HG03520 (cell line): ENCODE data around the gene KRR1.
A peak's percentile ranks its signal among the peaks of the same experiment; 100 is the strongest.
"Not testable (repeated sequence)": the region's sequence is repeated elsewhere in the genome, so short reads cannot be mapped to it uniquely, and the experiment has no call there.

Experiments used
- ATAC-seq: cut with Tn5 transposase; IDR thresholded peaks from one replicate; pipeline ENCODE4 v1.9.1; 2021; ENCODE audit warnings: mild to moderate bottlenecking, moderate library complexity; ENCODE audit not compliant: unreplicated experiment

KRR1 gene

DNA sequence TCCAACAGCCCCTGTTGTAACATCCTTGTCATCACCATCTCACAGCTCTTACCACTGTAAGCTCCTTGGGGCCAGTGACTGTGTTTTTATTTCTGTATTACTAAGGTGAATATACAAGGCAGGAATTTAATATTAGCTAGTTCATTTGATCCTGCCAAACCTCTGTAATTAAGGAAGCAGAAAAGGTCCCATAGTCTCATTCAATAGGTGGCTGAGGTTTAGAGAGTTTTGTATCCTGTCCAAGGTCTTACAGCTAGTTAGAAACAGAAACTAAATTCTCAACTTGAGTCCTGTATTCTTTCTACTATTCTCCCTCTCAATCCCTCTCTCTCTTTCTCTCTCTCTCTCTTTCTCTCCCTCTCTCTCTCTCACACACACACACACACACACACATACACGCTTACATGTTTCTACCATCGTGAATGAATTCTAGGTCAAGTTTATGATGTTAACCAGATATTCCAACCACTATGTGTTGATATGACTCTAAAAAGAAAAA lies 31.4 kb downstream of the KRR1 start:
- ATAC-seq: peak; percentile 31

- ATAC-seq: no peak
These were observed 33.2 kb downstream of the KRR1 start for GRCh38 chr12:75478116-75478794.

GRCh38 chr12:75477137-75477536 lies 34.3 kb downstream of the KRR1 start:
- no peak for ATAC-seq

GRCh38 chr12:75476071-75476470 lies 35.3 kb downstream of the KRR1 start:
- no peak for ATAC-seq

DNA sequence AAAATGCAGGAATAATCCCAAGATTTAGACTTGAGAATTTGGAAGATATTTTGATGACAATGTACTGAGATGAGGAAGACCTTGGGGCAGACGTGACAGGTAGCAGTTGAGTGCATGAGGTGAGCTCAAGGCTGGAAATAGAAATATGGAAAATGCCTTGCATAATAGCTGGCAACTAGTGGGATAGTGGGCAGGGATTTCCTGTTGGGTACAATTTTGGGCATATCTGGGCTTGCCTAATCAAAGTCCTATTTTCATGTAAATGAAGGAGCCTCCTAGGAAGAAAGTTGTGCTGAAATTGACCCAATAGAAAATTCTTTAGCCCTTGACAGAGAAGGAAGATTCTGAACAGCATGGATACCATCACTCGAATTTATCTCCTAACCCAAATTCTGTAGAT lies 37.3 kb downstream of the KRR1 start:
- ATAC-seq: no peak

- peak; percentile 51 for ATAC-seq
These were observed 39.2 kb downstream of the KRR1 start for GRCh38 chr12:75471902-75472890.

DNA sequence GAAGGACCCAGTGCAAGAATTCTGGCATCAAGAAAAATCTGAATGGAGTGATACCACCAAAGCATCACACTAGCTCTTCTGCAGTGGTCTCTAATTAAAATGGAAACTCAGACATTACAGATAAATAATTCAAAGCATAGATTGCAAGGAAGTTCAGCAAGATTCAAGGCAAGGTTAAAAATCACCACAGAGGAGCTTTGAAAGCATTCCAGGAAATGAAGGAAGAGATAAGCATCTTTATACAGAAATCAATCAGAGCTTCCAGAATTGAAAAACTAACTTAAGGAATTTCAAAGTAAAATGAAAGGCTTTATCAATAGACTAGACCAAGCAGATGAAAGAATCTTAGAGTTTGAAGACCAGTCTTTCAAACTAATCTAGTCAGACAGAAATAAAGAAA lies 51.2 kb downstream of the KRR1 start:
- ATAC-seq: no peak

DNA sequence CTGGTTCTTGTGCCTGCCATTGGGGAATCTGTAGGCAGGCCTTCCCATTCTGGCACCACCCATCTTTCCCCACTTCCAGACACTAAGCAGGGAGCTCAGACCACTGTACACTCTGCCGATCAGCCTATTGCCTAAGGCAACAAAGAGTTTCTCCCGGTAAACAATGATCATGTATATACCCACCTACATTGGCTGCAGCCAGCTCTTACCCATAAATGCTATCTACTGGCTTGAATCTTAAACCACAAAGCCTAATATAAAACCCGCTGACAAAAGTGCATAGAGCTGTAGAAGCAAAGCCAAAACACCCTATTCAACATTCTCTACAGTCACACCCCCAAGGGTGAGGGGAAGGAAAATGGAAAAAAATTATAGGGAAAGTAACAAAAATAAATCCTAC lies 51.7 kb downstream of the KRR1 start:
- ATAC-seq: no peak

DNA sequence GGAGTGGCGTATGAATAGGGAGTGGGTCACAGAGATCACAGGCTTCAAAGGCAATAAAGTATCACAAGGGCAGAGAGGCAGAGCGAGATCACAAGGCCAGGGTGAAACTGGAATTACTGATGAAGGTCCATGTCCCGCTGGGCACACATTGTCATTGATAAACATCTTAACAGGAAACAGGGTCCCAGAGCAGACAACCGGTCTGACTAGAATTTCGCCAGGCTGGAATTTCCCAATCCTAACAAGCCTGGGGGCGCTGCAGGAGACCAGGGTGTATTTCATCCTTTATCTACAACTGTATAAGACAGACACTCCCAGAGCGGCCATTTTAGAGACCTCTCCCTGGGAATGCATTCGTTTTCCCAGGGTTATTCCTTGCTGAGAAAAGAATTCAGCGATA lies 53.5 kb downstream of the KRR1 start:
- not testable (repeated sequence) for ATAC-seq

DNA sequence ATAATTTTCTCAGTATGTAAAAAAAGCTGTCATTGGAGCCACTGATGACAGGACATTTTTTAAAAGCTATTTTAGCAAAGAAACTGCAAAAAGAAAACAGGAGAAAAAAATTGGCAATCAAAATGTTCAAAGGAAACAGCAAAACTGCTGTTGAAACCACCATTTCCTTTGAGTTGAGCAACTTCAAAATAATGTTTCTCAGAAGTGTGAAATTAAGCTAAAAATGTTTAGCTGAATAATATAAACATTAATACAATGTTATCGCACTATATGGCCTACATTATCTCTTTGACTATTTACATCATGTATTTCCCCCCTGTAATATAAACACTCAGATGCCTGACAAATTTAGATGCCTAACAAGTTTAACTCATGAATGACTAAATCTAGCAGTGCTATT lies 54.2 kb downstream of the KRR1 start:
- ATAC-seq: no peak

- ATAC-seq: no peak
These were observed 55.6 kb downstream of the KRR1 start for GRCh38 chr12:75455839-75456238.

- no peak for ATAC-seq
These were observed 58.6 kb downstream of the KRR1 start for GRCh38 chr12:75452675-75453330.

- ATAC-seq: no peak
These were observed 63.6 kb downstream of the KRR1 start for GRCh38 chr12:75447691-75448393.

DNA sequence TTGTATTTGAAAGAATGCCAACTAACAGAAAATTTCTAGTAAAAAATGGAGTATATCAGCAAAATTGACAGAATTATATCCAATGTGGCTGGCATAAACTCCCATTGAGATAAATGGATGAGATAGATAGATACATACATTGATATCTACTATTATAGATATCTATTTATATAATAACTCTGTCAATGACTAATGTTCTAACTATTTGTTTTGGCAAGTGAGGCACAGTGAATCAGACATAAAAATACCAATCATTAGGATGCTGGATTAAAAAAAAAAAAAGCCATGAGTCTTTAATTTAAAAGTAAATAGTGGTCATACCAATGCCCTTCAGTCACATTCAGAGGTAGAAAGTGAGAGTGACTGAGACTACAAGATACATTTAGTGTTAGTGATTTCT lies 64.6 kb downstream of the KRR1 start:
- ATAC-seq: no peak

DNA sequence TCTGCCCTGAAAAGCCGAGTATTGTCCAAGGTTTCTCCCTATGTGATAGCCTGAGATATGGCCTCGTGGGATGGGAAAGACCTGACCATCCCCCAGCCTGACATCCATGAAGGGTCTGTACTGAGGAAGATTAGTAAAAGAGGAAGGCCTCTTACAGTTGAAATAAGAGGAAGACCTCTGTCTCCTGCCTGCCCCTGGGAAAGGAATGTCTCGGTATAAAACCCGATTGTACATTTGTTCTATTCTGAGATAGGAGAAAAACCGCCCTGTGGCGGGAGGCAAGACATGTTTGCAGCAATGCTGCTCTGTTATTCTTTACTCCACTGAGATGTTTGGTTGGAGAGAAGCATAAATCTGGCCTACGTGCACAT lies 66.3 kb downstream of the KRR1 start:
- ATAC-seq: not testable (repeated sequence)

GRCh38 chr12:75444429-75445136 lies 66.8 kb downstream of the KRR1 start:
- no peak for ATAC-seq

DNA sequence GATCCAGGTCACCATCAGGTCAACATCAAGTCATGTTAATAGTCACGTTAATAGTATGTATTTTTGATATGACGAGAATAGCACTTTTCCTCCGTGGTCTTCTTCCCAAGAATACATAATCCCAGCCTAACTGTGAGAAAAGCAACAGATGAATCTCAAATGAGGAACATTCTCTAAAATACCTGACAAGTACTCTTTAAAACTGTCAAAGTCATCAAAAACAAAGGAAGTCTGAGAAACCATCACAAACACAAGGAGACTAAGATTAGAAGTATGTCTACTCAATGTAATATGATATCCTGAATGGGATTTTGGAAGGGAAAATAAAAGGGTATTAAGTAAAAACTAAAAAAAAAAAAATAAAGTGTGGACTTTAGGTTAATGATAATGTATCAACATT lies 67.7 kb downstream of the KRR1 start:
- ATAC-seq: no peak

GRCh38 chr12:75442454-75442853 lies 69.0 kb downstream of the KRR1 start:
- not testable (repeated sequence) for ATAC-seq

- not testable (repeated sequence) for ATAC-seq
These were observed 69.5 kb downstream of the KRR1 start for GRCh38 chr12:75441687-75442449.
